A673 (cell line): ENCODE data around the gene TTC9B. TPM values are rescaled to one million over a fixed set of nuclear protein-coding genes. Genes with fewer than 3 reads are reported as not detected.

ENCODE experiments used
- BruUV-seq: library from RNA; stranded (reverse); fragments of 400-500 nt; replicated peaks from 2 replicates; lab custom pipeline; 2021; lab: Mats Ljungman, UMichigan
- CTCF ChIA-PET: fragments of 300-600 bp; sonication (Branson Sonifier 250); formaldehyde crosslinking; loops from one replicate; lab custom pipeline; 2022; ENCODE audit warnings: antibody characterized with exemption; lab: Charles Lee
- POLR2A ChIA-PET: fragments of 300-600 bp; sonication (Branson Sonifier 250); formaldehyde crosslinking; loops from one replicate; lab custom pipeline; 2022; ENCODE audit warnings: antibody characterized with exemption; ENCODE audit not compliant: low non-redundant PET; lab: Charles Lee
- DNase-seq: peaks from one replicate; pipeline ENCODE4 v3.0.0-alpha.2; 2015; ENCODE audit warnings: low spot score
- H3K27ac ChIP-seq: fragments of 200-600 bp; sonication (generic); 2 replicates; pipeline ENCODE4 v1.5.1; 2016; ENCODE audit warnings: mixed run types, low read depth, mild to moderate bottlenecking, mixed read lengths, antibody characterized with exemption, low read length; ENCODE audit not compliant: poor library complexity, severe bottlenecking
- H3K27me3 ChIP-seq: fragments of 200-600 bp; sonication (generic); replicated peaks from 2 replicates; pipeline ENCODE4 v1.6.1; 2017; ENCODE audit warnings: mixed run types, low read depth, mild to moderate bottlenecking, mixed read lengths, antibody characterized with exemption, low read length; ENCODE audit not compliant: insufficient read depth, poor library complexity
- H3K36me3 ChIP-seq: fragments of 200-600 bp; sonication (generic); 2 replicates; pipeline ENCODE4 v1.6.1; 2016; ENCODE audit warnings: mixed run types, mild to moderate bottlenecking, mixed read lengths, antibody characterized with exemption, low read length; ENCODE audit not compliant: insufficient read depth, poor library complexity, severe bottlenecking
- H3K4me1 ChIP-seq: fragments of 200-600 bp; sonication (generic); 2 replicates; pipeline ENCODE4 v1.6.1; 2017; ENCODE audit warnings: mixed run types, mild to moderate bottlenecking, mixed read lengths, antibody characterized with exemption, low read length; ENCODE audit not compliant: insufficient read depth, poor library complexity, severe bottlenecking
- H3K4me3 ChIP-seq: fragments of 200-600 bp; sonication (generic); 2 replicates; pipeline ENCODE4 v1.5.1; 2016; ENCODE audit warnings: low read depth, mixed run types, mild to moderate bottlenecking, mixed read lengths, low read length; ENCODE audit not compliant: poor library complexity, severe bottlenecking
- H3K9me3 ChIP-seq: fragments of 200-600 bp; sonication (generic); 2 replicates; pipeline ENCODE4 v1.6.1; 2016; ENCODE audit warnings: mixed run types, low read depth, mild to moderate bottlenecking, mixed read lengths, antibody characterized with exemption, low read length; ENCODE audit not compliant: poor library complexity, severe bottlenecking
- CTCF ChIP-seq: fragments of 300-800, 200-600 bp; sonication (generic); conservative IDR thresholded peaks from 2 replicates; pipeline ENCODE4 v1.5.1; 2017; ENCODE audit warnings: low read depth, mild to moderate bottlenecking, antibody characterized with exemption, low read length, moderate library complexity, mixed read lengths
- EZH2 ChIP-seq: fragments of 200-600 bp; sonication (generic); IDR thresholded peaks from 2 replicates; pipeline ENCODE4 v1.6.1; 2017; ENCODE audit warnings: borderline replicate concordance, low read depth, mild to moderate bottlenecking, mixed read lengths, antibody characterized with exemption, low read length; ENCODE audit not compliant: poor library complexity, severe bottlenecking
- intact Hi-C: fragments of 100-400 bp; cut with micrococcal nuclease; formaldehyde crosslinking; loops from one replicate; pipeline ENCODE4 v1.10.0; 2022; ENCODE audit not compliant: unreplicated experiment
- total RNA-seq: library from RNA; stranded (reverse); gene quantifications from 2 replicates; pipeline ENCODE4 v1.2.3, GENCODE V29; 2021

Gene TTC9B
- total RNA-seq, 1 experiment from 2014 or later, result not detected

- Histone ChIP-seq H3K9me3 (no peaks in the 10 kb centered on the region), H3K27ac (no peak overlapping the region), H3K4me3 (no peak overlapping the region), H3K4me1 (peaks cover 2% of the 10 kb centered on the region), H3K36me3 (peaks cover 43% of the 10 kb centered on the region), H3K27me3 (no peaks in the 10 kb centered on the region)
- no TSS peak for BruUV-seq
- TF ChIP-seq EZH2 (no peak), CTCF (no peak)
- ChIA-PET CTCF (no interaction called here), POLR2A (no interaction called here)
- intact Hi-C loops, result no loop called here
- DNase-seq, result no peak
Observed at GRCh38 chr19:40239415-40240226, 21.4 kb upstream of the TTC9B start.

GRCh38 chr19:40238775-40239174 is 20.6 kb upstream of the TTC9B start:
- no peak overlapping the region for H3K27ac ChIP-seq
- no peak overlapping the region for H3K4me3 ChIP-seq
- ChIA-PET CTCF (no interaction called here), POLR2A (no interaction called here)
- BruUV-seq, result no TSS peak
- no peak for DNase-seq
- H3K36me3 ChIP-seq, result peaks cover 47% of the 10 kb centered on the region
- TF ChIP-seq CTCF, result no peak
- TF ChIP-seq EZH2, result no peak
- intact Hi-C loops, result no loop called here
- no peaks in the 10 kb centered on the region for H3K27me3 ChIP-seq
- no peaks in the 10 kb centered on the region for H3K4me1 ChIP-seq
- no peaks in the 10 kb centered on the region for H3K9me3 ChIP-seq

GRCh38 chr19:40237791-40238190 is 19.6 kb upstream of the TTC9B start:
- TF ChIP-seq CTCF (no peak), EZH2 (no peak)
- ChIA-PET CTCF (no interaction called here), POLR2A (no interaction called here)
- H3K4me1 ChIP-seq, result no peaks in the 10 kb centered on the region
- H3K36me3 ChIP-seq, result peaks cover 48% of the 10 kb centered on the region
- no peak for DNase-seq
- H3K27me3 ChIP-seq, result no peaks in the 10 kb centered on the region
- H3K27ac ChIP-seq, result no peak overlapping the region
- no peaks in the 10 kb centered on the region for H3K9me3 ChIP-seq
- intact Hi-C loops, result no loop called here
- no TSS peak for BruUV-seq
- no peak overlapping the region for H3K4me3 ChIP-seq
